Left lobe of liver (tissue), 2 donors: ENCODE data around the gene TGFBR3L. TPM values are rescaled to one million over a fixed set of nuclear protein-coding genes. Genes with fewer than 3 reads are reported as not detected.
"Not testable (repeated sequence)": the region's sequence is repeated elsewhere in the genome, so short reads cannot be mapped to it uniquely, and the experiment has no call there.

Source experiments
- ATAC-seq: fragments of 200-7000 bp; cut with Tn5 transposase; one replicate; pipeline ENCODE4 v1.9.1; 2020; ENCODE audit warnings: mild to moderate bottlenecking, moderate library complexity
- DNase-seq: peaks from one replicate; pipeline ENCODE4 v3.0.0-alpha.2; 2020; ENCODE audit warnings: low spot score
- total RNA-seq: library from RNA; stranded (reverse); gene quantifications from one replicate; pipeline ENCODE4 v1.2.1, GENCODE V29; 2021
- donor health status: DM: no; HTN: no; CAD: no; lungs with moderate emphysema.
- donor health status: DM: no; HTN: yes; CAD: no.

TGFBR3L gene
- total RNA-seq, 1 donor from 2014 or later: 3.4 TPM

- peak; percentile 84 for DNase-seq
- peak; percentile 74 for ATAC-seq
These were observed 29.6 kb downstream of the TGFBR3L start for GRCh38 chr19:7944177-7944761.

- no peak for DNase-seq
- no peak for ATAC-seq
These were observed 33.3 kb downstream of the TGFBR3L start for GRCh38 chr19:7947939-7948338.

- ATAC-seq (no peak), DNase-seq (no peak)
These were observed 38.4 kb downstream of the TGFBR3L start for GRCh38 chr19:7953060-7953459.

GRCh38 chr19:7953576-7953975 lies 38.9 kb downstream of the TGFBR3L start:
- ATAC-seq: no peak
- no peak for DNase-seq

- ATAC-seq: no peak
- DNase-seq: no peak
These were observed 41.1 kb downstream of the TGFBR3L start for GRCh38 chr19:7955696-7956095.

GRCh38 chr19:7959211-7959610 lies 44.6 kb downstream of the TGFBR3L start:
- ATAC-seq: no peak
- DNase-seq: no peak

GRCh38 chr19:7961082-7961481 lies 46.5 kb downstream of the TGFBR3L start:
- ATAC-seq, DNase-seq: not testable (repeated sequence)

GRCh38 chr19:7961920-7962626 lies 47.4 kb downstream of the TGFBR3L start:
- DNase-seq (no peak), ATAC-seq (peak; percentile 53)

GRCh38 chr19:7962644-7963268 lies 48.1 kb downstream of the TGFBR3L start:
- ATAC-seq (peak; percentile 82), DNase-seq (no peak)

GRCh38 chr19:7963566-7963965 lies 48.9 kb downstream of the TGFBR3L start:
- DNase-seq (no peak), ATAC-seq (no peak)

GRCh38 chr19:7965259-7965841 lies 50.7 kb downstream of the TGFBR3L start:
- DNase-seq: no peak
- no peak for ATAC-seq

- ATAC-seq: no peak
- no peak for DNase-seq
These were observed 51.5 kb downstream of the TGFBR3L start for GRCh38 chr19:7965921-7966665.

- DNase-seq (no peak), ATAC-seq (no peak)
These were observed 53.6 kb downstream of the TGFBR3L start for GRCh38 chr19:7968008-7968795.

Other genes with a start within 250 kb of the TGFBR3L start
- not detected for gene RETN, start 245.8 kb upstream of the TGFBR3L start, total RNA-seq
- 0.18 TPM for gene MCEMP1, start 237.7 kb upstream of the TGFBR3L start, total RNA-seq
- gene TRAPPC5, start 234.0 kb upstream of the TGFBR3L start, total RNA-seq: 53.7 TPM
- 0.45 TPM for gene FCER2, start 212.7 kb upstream of the TGFBR3L start, total RNA-seq
- gene CLEC4G, start 182.7 kb upstream of the TGFBR3L start, total RNA-seq: 34.3 TPM
- 1.2 TPM for gene CD209, start 167.3 kb upstream of the TGFBR3L start, total RNA-seq
- 13.2 TPM for gene CLEC4M, start 151.6 kb upstream of the TGFBR3L start, total RNA-seq
- gene EVI5L, start 84.6 kb upstream of the TGFBR3L start, total RNA-seq: 4.8 TPM
- 0.15 TPM for gene PRR36, start 40.4 kb upstream of the TGFBR3L start, total RNA-seq
- 4.3 TPM for gene LRRC8E, start 26.3 kb upstream of the TGFBR3L start, total RNA-seq
- gene MAP2K7, start 11.0 kb upstream of the TGFBR3L start, total RNA-seq: 20.8 TPM
- gene SNAPC2, start 5.5 kb downstream of the TGFBR3L start, total RNA-seq: 4.1 TPM
- gene CTXN1, start 11.3 kb downstream of the TGFBR3L start, total RNA-seq: not detected
- 33.5 TPM for gene TIMM44, start 28.8 kb downstream of the TGFBR3L start, total RNA-seq
- gene ELAVL1, start 90.8 kb downstream of the TGFBR3L start, total RNA-seq: 28.6 TPM
- 0.30 TPM for gene CCL25, start 137.9 kb downstream of the TGFBR3L start, total RNA-seq
- 0.63 TPM for gene FBN3, start 234.8 kb downstream of the TGFBR3L start, total RNA-seq